GM21528 (cell line): Measurements from ENCODE around the gene LHFPL6.

Source experiments
- ATAC-seq: cut with Tn5 transposase; IDR thresholded peaks from one replicate; pipeline ENCODE4 v1.9.1; 2021; ENCODE audit warnings: mild to moderate bottlenecking, moderate library complexity; ENCODE audit not compliant: unreplicated experiment, low FRiP score

LHFPL6 gene

GRCh38 chr13:39322836-39323585 lies 280.0 kb downstream of the LHFPL6 start:
- ATAC-seq = no peak

GRCh38 chr13:39321574-39321973 lies 281.4 kb downstream of the LHFPL6 start:
- ATAC-seq = no peak

- ATAC-seq = no peak
Observed at GRCh38 chr13:39318161-39318560, 284.8 kb downstream of the LHFPL6 start.

GRCh38 chr13:39317291-39317690 lies 285.7 kb downstream of the LHFPL6 start:
- no peak for ATAC-seq

GRCh38 chr13:39315796-39316195 lies 287.2 kb downstream of the LHFPL6 start:
- ATAC-seq = no peak

- ATAC-seq = no peak
Observed at GRCh38 chr13:39313721-39314120, 289.3 kb downstream of the LHFPL6 start.

GRCh38 chr13:39312596-39312995 lies 290.4 kb downstream of the LHFPL6 start:
- no peak for ATAC-seq

- ATAC-seq = no peak
Observed at GRCh38 chr13:39311619-39312018, 291.4 kb downstream of the LHFPL6 start.

GRCh38 chr13:39310961-39311360 lies 292.0 kb downstream of the LHFPL6 start:
- ATAC-seq = no peak

GRCh38 chr13:39306639-39307589 lies 296.1 kb downstream of the LHFPL6 start:
- ATAC-seq = peak; percentile 97

- no peak for ATAC-seq
Observed at GRCh38 chr13:39302820-39303219, 300.2 kb downstream of the LHFPL6 start.

GRCh38 chr13:39298951-39299350 lies 304.0 kb downstream of the LHFPL6 start:
- no peak for ATAC-seq

GRCh38 chr13:39297664-39298171 lies 305.3 kb downstream of the LHFPL6 start:
- ATAC-seq = no peak

GRCh38 chr13:39297023-39297422 lies 306.0 kb downstream of the LHFPL6 start:
- no peak for ATAC-seq

- no peak for ATAC-seq
Observed at GRCh38 chr13:39296193-39296592, 306.8 kb downstream of the LHFPL6 start.
